ENCODE data around the gene BRF1.

Gene BRF1

DNA sequence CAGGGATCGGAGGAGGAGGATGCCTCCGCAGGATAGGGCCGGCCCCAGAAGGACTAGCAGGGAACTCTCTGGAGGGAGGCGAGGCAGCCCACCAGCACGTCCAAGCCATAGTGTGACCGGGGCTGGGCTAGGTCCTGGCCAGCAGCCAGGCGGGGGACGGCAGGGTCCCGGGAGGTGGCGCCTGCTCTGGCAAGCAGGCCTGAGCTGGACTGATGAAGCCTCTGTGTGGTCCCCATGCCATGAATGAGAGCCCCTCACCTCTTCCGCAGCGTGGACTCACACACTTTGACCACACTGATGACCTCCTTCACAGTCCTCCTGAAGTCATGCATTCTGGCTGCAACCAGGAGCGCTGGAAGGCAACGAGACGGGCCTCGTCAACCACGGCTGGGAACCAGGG, 72.2 kb downstream of the BRF1 start:
- no peak for DNase-seq (ENCODE audit: low spot score)

DNA sequence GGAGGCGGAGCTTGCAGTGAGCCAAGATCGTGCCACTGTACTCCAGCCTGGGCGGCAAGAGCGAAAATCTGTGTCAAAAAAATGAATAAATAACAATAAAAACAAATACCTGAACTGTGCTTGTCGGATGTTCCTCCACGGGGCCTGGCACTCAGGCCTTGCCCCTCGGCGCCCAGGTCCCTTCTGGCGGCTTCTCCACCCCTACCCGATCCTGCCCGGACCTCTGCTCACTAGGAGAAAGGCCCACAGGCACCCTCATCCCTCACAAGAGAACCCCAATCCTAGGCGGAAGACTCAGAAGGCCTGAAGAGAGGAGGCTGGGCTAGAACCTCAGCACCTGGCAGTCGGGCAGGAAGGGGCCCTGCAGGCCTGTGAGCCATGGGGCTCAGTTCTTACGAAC, 73.5 kb downstream of the BRF1 start:
- DNase-seq (ENCODE audit: low spot score), result no peak

DNA sequence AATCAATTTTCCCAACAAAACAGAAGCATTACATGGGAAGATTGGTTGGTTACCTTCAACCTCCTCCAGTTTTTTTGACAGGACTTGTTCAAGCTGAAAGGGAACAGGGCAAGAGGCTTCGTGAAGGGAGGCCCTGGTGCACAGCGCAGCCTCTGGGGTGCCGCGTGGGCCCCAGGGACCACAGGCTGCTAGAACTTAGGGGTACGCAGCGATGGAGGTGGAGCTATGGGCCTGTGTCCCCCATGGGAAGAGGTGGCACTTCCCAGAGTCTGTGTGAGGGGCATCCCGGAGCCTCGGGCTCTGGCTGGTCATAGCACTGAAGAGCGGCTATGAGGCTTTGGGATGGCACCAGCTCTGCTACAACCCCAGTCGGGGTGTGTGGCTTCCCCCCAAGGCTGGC, 74.6 kb downstream of the BRF1 start:
- DNase-seq (ENCODE audit: low spot score), result no peak

DNA sequence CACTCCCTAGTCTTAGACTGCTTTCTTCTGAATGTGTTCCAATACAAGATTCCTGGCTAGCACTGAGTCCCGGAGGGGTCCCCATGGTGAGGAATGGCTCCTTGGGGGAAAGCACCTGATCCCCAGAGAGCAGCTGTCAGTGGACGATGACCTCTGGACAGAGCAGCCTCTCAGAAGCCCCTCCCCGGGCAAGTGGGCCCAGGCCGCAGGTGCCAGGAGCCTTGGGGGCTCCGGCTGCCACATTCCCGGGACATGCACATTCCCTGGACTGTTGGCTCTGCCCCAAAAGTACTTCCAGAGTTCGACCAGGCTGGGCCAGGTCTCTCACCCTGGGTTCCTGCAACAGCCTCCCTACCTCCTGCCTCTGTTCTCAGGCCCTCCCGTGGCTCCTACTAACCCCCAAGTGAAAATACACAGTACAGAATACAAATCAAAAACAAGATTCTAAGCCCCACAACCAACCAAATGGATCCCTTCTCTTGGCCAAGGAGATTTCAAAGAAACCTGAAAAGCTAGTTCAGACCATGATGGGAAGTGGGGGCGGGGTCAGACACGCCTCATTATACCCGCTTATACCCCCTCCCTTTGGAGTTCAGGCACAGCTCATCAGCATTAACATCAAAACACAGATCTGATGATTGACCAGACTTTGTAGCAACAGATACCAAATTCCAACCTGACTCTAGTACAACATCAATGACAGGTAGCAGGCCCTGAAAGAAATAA, 75.8 kb downstream of the BRF1 start:
- DNase-seq (ENCODE audit: low spot score), result no peak

DNA sequence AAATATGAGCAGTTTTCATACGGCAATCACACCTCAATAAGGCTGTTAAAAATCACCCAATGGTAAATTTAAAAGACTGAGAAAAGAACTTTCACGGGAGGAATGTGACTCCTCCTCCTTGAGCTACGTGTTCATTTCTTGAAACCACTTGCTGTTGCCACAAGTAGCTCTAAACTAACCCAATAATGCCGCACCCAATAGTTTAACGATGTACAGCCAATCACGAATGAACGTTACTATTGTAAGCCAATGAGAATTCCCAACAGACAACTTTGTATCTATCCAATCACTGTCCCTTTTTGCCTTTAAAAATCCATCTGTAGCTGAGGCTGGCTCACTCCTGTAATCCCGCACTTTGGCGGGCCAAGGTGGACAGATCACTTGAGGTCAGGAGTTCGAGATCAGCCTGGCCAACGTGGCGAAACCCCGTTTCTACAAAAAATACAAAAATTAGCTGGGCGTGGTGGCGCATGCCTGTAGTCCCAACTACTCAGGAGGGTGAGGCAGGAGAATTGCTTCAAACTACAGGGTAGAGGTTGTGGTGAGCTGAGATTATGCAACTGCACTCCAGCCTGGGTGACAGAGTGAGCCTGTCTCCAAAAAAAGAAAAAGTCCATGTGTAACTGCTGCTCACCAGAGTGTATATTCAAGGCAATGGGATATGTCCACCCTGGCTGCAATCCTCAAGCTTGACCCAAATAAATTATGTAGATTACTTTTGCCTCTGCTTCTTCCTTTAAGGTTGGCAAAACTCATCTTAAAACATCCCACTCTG, 76.8 kb downstream of the BRF1 start:
- no peak for DNase-seq (ENCODE audit: low spot score)

DNA sequence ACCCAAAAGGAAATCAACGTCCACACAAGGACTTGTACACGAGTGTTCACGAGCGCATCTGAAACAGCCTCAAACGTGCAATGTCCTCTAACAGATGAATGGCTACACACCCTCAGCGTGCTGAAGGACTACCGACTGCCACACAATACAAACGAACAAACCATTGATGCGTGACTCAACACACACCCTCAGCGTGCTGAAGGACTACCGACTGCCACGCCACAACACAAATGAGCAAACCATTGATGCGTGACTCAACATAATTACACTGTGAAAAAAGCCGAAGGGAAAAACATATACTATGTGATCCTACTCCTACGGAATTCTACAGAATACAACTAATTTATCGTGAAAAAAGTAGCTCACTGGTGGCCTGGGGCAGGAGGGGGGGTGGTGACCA, 77.5 kb downstream of the BRF1 start:
- no peak for DNase-seq (ENCODE audit: low spot score)

DNA sequence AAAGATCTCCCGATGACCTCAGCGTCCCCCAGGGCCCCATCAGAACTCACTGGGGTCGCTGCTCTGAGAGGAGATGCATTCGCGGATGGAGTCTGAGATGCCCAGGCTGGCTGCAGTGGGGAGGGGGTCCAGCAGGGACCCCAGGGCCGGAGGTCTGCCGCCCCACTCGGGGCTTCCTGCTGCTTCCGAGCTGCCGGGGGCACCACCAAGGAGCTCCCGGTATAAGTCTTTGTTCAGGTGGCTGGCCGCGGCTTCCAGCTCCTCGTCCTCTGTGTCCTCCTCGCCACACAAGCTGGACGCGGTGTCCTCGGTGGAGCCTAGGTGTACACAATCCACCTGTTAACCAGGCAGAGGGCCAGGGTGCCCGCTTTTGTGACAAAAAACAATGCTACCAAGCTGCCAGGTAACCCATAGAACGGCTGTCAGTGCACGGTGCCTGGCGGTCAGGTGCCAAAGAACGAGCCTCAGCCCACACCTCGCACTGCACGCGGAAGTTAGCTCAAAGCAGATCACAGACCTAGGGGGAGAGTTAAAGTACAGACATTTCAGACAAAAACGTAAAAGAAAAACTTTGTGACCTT, 79.1 kb downstream of the BRF1 start:
- no peak for DNase-seq (ENCODE audit: low spot score)

DNA sequence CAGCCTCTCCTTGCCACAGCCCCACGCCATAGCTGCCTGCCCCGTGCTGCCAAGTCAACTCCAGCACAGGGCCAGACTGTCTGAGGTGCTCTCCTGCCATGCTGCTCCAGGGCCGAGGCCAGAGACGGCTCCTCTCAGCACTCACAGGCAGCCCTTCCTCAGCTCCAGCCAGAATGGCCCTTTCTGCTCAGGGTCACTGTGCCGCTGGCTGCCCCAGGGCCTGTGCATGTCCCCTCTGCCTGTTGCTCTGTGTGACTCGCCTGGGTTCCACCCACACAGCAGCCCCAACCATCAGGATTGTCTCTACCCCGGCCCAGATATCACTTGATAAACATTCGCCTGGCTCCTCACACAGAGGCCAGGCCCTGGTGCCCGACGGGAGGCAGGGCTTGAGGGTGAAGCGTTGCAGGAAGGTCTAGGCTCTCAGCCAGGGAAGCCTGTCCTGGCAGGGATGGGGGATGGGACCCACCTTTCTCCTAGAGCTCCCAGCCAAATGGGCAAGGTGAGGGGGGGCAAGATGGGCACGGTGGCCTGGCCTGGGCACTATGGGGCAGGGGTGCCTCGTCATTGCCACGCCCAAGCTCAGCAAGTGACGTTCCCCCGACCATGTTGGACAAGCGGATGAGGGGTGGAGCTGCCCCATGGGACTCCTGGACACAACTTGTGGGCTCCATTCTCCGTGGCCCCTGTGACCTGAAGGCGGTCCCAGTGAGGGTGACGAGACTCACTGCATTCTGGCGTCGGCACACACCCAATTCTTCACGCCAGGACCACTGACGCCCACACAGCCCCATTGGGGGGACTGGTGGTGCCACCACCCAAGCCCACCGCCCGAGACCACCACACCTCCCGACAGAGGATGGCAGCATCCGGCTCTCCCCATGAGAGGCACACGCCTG, 79.9 kb downstream of the BRF1 start:
- no peak for DNase-seq (ENCODE audit: low spot score)

DNA sequence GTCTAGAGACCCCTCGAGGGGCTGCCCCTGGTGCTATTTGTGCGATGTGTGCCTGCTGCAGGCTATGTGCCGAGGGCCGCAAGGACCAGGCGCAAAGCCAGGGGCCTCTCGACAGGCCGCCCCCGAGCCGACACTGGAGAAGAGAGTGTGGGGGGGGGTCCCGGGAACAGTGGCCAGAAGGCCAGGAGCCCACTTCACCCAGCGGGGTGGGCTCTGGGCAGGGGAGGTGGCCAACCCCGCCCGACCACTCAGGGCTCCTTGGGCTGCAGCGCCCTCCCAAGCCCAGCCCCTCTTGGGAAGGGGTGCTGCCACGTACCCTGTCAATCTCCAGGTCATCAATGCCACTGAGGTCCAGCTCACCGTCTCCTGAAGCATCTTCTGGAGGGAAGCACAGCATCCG, 81.0 kb downstream of the BRF1 start:
- DNase-seq (ENCODE audit: low spot score), result no peak

DNA sequence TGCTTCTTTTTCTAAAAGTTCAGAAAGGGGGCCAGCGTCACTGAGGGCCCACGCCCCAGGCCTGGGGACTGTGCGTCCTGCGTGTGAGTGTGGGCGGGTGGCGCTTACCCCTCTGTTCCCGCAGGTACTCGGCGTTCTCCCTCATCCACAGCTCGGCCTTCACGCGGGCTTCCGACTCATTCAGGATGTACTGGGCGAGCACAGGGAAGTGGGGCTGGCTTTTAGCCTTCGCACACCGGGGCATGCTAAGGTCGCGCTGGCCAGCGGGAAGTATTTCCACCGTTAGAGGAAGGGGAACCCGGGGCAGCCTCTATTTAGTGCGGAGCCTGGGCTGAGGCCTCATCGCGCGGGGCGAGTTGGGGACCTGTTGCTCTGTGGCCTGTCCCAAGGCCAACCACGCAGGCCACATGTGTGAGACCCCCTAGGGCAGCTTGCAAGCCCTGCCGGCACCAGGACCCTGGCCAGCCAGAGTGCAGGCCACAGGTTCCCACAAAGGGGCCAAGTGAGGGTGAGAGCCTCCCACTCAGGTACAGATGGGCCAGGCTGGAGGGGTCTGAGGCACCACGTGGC, 81.7 kb downstream of the BRF1 start:
- no peak for DNase-seq (ENCODE audit: low spot score)

DNA sequence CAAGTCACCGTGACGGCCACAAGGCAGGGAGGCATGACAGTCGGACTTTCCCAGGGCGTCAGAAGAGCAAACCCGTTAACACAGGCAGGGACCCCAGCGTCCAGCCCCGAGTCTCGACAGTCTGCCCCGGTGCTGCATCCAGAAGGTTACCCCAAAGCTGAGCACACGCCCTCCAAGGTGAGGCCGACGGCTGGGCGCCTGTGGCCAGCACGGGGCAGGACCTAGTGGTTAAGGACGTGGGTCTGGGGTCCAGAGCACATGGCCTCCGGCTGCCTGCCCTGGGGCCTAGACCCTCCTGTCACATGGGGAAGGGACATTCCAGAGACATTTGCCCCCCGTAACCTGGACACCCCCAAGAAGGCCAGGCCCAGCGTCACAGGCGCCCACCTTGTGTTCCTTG, 82.2 kb downstream of the BRF1 start:
- DNase-seq (ENCODE audit: low spot score), result no peak

DNA sequence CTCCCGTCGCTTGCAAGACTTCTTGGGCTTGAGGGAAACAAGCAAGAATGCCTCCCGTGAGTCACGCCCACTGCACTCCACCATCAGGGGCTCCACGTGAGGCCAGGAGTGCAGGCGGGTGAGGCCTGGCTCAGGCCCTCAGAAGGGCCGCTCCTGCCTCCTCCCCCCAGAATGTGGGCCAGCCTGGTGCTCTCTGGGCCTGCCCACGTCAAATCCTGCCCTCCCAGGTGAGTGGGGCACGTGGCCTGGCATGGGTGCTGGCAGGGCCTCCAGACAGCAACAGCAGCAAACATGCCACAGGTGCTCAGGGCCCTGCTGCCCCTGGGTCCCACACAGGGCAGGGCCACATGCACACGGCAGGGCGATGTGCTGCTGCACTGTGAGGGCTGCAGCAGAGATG, 83.0 kb downstream of the BRF1 start:
- DNase-seq (ENCODE audit: low spot score), result no peak

DNA sequence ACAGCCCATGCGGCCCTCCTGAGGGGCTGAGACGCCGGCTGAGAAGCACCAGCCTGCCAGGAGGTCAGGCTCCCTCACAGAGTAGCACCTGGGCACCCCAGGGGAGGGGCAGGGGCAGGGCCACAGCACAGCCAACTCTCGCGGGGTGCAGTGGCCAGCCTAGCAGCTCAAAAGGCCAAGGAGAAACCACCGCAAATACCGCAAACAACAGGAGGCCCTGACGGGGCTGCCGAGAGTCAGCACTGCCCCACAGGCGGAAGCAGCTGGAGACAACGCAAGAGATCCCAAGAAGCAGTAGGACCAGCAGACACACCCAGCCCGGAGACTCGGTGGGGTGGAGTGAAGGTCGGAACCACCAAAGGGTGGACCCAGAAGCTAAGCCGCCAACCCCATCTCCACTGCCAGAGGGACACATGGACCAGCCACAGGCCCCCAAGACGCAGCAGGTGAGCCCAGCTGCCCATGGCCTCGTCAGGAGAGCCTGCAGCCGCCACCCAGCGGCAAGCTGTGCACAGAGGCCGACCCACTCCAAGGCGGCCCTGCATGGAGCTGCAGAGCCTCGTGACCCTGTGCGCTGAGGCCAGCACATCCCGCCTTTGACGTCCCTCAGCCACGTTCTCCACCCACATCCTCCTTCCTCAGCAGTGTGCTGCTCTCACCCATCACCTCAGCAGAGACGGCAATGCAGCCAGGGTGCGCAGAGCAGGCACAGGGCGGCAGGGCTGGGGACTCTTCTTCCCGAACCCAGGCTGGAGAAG, 84.1 kb downstream of the BRF1 start:
- DNase-seq (ENCODE audit: low spot score), result no peak

DNA sequence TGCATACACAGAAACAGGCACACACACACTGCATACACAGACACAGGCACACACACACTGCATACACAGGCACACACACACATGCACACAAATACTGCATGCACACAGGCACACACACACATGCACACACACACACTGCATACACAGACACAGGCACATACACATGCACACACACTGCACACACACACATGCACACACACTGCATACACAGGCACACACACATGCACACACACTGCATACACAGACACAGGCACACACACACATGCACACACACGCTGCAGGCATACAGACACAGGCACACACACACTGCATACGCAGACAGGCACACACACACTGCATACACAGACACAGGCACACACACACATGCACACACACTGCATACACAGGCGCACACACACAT, 85.2 kb downstream of the BRF1 start:
- no peak for DNase-seq (ENCODE audit: low spot score)

DNA sequence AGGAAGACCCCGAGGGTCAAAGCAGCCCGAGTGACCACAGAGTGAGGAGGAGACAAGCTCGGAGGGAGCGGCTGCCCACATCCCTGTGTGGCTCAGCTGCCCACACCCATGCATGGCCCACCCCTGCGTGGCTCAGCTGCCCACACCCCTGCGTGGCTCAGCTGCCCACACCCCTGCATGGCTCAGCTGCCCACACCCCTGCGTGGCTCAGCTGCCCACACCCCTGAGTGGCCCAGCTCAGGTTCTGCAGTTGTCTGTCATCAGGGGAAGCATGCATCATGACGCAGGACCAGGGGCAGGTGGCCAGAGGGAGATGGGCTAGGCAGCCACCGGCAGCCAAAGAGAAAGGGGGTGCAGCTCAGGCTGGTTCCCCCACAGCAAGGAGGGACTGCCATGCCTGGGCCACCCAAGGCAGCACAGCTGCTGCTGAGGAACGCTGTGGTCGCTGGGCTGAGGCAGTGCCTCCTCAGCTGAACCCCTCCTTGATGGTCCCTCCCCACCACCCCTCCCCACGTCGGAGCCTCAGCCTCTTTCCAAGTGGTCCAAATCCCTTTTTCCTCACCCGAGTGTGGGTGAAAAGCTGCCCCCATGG, 86.4 kb downstream of the BRF1 start:
- no peak for DNase-seq (ENCODE audit: low spot score)

DNA sequence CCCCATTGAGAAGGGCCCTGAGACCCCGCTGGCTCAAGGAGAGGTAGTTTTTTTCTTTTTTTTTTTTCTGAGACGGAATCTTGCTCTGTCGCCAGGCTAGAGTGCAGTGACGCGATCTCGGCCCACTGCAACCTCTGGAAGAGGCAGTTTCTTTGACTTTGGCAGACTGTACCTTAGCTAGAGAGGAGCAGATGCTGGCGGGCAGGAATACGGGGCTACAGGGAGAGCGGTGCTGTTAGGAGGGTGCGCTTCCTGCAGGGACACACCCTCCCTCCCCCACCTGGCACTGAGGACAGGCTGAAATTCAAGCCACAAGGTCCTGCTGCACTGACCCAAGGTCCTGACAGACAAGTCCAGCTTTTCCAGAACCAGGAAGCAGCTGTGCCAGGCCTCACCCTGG, 87.4 kb downstream of the BRF1 start:
- no peak for DNase-seq (ENCODE audit: low spot score)

DNA sequence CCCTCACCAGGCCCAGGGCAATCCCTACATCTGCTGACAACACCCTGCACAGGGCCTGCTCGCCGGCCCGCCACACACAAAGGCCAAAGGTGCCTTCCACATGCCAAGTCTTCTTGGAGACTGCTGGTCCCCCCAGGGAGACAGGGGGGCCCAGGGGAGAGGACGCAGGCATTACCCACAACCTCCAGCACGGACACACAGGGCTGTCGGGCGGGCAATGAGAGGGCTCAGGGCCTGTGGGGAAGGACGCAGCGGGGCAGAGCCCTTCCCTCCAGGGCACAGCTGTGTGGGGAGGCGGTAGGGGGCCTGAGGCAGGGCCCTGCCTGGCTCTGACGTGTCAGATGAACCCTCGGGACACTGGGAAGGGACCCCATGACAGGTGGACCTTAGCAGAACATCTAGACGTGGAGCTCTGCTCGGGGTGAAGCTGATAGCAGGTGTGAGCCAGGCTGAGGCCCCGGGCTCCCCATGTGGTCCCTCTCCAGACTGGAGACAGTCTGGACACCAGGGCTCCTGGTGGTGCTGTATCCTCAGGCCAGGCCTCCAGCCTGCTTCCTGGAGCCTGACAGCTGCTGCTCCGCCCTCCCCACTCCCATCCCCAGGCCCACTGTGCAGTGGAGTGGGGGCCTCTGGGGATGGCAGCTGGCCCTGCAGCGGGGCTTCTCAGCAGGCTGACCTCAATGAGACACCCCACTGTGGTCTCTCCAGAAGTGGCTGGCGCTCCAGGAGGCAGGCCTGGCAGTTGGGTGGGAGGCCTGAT, 88.1 kb downstream of the BRF1 start:
- DNase-seq (ENCODE audit: low spot score), result no peak

DNA sequence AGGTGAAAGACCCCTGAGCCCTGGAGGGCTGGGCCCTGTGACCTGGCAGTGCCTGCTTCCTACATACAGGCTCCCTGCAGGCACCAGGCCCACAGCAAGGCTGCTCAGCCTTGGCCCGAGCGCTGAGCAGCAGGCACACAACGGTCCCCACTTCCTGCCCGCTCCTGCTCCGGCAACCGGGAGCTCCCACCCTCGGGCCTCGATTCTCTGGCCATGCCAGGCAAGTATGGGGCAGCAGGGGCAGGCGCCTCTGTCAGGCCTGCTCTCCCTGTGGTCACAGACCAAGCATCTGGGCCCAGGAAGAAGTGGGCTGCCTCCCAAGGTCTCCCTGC, 89.1 kb downstream of the BRF1 start:
- DNase-seq (ENCODE audit: low spot score), result no peak

DNA sequence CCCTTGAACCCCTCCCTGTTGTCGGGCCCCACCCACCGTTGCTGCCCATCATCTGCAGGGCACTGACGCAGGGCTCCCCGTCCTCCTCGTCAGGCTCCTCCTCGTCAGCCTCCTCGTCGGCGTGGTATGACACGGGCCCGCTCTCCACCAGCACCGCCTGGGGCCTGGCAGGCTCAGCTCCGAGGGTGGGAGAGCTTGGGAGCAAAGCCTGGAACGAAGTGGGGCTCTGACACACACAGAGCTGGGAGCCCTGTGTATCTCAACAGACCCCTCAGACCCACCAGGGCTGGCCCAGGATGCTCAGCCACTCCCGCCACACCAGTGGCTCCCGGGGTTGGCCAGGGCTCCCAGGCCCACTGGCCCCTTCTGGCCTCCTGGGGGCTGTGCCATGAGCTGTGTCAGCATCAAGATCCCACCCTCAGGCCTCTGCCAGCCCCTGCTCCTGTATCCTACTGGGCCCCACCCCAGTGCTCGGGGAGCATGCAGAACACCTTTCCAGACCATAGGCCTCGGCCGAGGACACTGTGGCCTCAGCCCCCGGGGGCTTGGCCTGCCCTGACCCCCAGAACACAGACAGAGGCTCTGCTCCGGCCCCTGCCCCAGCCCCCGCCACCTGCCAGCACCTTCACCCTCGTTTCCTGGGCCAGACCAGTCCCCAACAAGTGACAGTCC, 89.6 kb downstream of the BRF1 start:
- DNase-seq (ENCODE audit: low spot score), result no peak
